Measurements from ENCODE around the gene LYPD6. TPM values are rescaled to one million over a fixed set of nuclear protein-coding genes. Genes with fewer than 3 reads are reported as not detected.

The LYPD6 gene
- total and polyA plus RNA-seq, 9 of the 15 experiments (the other 6 are each of a cell fraction or from before 2014, with no cell fraction given) = not detected

- FAIRE-seq (no peak), DNase-seq (ENCODE audit: extremely low read depth in 1 of 4, low spot score in 3 of 4) (no peak), ATAC-seq (no peak)
- Histone ChIP-seq H3K9ac (ENCODE audit: insufficient read depth in 1 of 2, low read depth in 2 of 2, low read length in 2 of 2) (no peak overlapping the region), H3K27ac (ENCODE audit: extremely low read depth, low read depth, low read length) (no peak overlapping the region), H4K20me1 (replicated peaks; ENCODE audit: control insufficient read depth, insufficient read depth, low read length) (no peaks in the 10 kb centered on the region), H3K4me1 (replicated peaks in 1 of 2; ENCODE audit: control insufficient read depth in 2 of 2, insufficient read depth in 2 of 2, low read length in 2 of 2) (no peaks in the 10 kb centered on the region), H3K4me2 (ENCODE audit: insufficient read depth, low read length) (no peak overlapping the region), H3K9me1 (ENCODE audit: control insufficient read depth, insufficient read depth, low read length) (no peaks in the 10 kb centered on the region), H3K79me2 (ENCODE audit: control insufficient read depth, insufficient read depth, low read length) (no peaks in the 10 kb centered on the region), H3K9me3 (replicated peaks; ENCODE audit: control insufficient read depth, insufficient read depth, low read depth, low read length) (no peaks in the 10 kb centered on the region), H3K4me3 (no peak overlapping the region), H3K36me3 (ENCODE audit: control insufficient read depth, insufficient read depth, low read length) (no peaks in the 10 kb centered on the region), H3K27me3 (ENCODE audit: control insufficient read depth in 2 of 2, insufficient read depth in 2 of 2, low read length in 2 of 2) (no peaks in the 10 kb centered on the region), H2AFZ (ENCODE audit: low read depth, low read length) (no peak overlapping the region)
- ChIA-PET POLR2A (no interaction called here), CTCF (ENCODE audit: low intra/inter-chr PET ratio) (no interaction called here)
- no TSS peak for BruUV-seq (replicated peaks)
- intact Hi-C loops (cut with micrococcal nuclease) = no loop called here
- in situ Hi-C loops (cut with MboI) = no loop called here
- WGBS (ENCODE audit: insufficient coverage, low coverage, missing lambda C conversion rate) = 0% methylated on average over 4 of the region's 4 CpGs
- TF ChIP-seq FOXK2 (conservative IDR thresholded peaks at IDR 0.05 in 1 of 2, IDR thresholded peaks at IDR 0.05 in 1 of 2; ENCODE audit: low read depth in 2 of 2) (no peak), ZFPM2 (CRISPR knock-in tag; IDR thresholded peaks at IDR 0.05) (no peak), WHSC1 (IDR thresholded peaks at IDR 0.05; ENCODE audit: low read length) (no peak), DEAF1 (CRISPR knock-in tag; IDR thresholded peaks at IDR 0.05) (no peak), MAZ (CRISPR knock-in tag; conservative IDR thresholded peaks at IDR 0.05 in 1 of 2, IDR thresholded peaks at IDR 0.05 in 1 of 2) (no peak), FIP1L1 (IDR thresholded peaks at IDR 0.05; ENCODE audit: low read depth, low read length, poor library complexity, severe bottlenecking) (no peak), USF1 (CRISPR knock-in tag; IDR thresholded peaks at IDR 0.05) (no peak), MYBL2 (IDR thresholded peaks at IDR 0.05; ENCODE audit: low read depth) (no peak), MYBL2 (CRISPR knock-in tag; IDR thresholded peaks at IDR 0.05; ENCODE audit: borderline replicate concordance) (no peak), NCOA2 (IDR thresholded peaks at IDR 0.05; ENCODE audit: partially characterized antibody in 2 of 2) (no peak), ELF2 (CRISPR knock-in tag; IDR thresholded peaks at IDR 0.05) (no peak), HNRNPLL (IDR thresholded peaks at IDR 0.05; ENCODE audit: low read depth, low read length, poor library complexity, severe bottlenecking) (no peak), ATF2 (CRISPR knock-in tag; IDR thresholded peaks at IDR 0.05) (no peak), NFE2L1 (tag; IDR thresholded peaks at IDR 0.05; ENCODE audit: borderline replicate concordance, low read depth) (no peak)
These were observed 112.0 kb downstream of the LYPD6 start for GRCh38 chr2:149442346-149442745.
